Activated effector memory CD4-positive, alpha-beta T cell treated with Interleukin-2 at 50 U/mL for 16 hours (primary cell): Measurements from ENCODE around the gene POU3F3.

ENCODE experiments used
- DNase-seq: peaks from one replicate; pipeline ENCODE4 v3.0.0-alpha.2; 2020

The POU3F3 gene

DNA sequence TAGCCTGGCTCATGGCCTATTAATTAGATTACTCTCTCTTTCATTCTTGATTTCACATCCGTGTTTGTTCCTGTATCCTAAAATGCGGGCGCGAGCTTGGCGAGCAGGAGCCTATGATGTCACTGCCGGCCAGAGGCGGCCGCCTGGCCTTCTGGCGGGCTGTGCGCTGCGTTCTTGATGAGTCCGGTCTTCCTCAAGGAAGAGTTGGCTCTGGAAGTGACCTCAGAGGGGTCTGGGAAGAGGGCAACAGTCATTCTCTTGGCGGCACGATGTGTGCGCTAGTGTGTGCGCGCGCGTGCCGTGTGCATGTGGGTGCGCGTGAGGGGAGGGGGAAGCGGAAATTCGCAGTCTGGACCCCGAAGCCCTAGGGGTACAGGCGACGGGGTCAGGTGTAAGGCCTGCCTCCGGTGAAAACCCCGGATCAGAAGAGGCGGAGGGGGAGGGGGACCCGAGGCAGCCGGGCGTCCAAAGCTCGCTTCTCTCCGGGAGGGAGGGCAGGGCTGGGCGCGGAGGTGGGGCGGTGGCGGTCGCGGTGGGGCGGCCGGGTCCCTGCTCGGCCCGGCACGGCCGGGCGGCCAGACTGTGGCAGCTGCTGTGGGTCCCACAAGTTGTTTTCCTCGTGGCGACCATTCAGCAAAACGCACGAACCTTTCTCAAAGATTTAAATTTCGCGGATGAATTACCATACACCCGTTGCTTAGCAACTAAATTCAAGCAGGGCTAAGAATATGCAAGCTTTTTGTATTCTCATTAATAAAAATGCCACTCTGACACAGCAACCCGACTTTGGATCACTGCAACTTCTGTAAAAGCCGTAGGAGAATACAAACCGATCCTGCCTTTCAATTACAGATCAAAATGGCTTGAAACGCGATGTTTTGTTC is 8.4 kb downstream of the POU3F3 start:
- DNase-seq, result no peak

DNA sequence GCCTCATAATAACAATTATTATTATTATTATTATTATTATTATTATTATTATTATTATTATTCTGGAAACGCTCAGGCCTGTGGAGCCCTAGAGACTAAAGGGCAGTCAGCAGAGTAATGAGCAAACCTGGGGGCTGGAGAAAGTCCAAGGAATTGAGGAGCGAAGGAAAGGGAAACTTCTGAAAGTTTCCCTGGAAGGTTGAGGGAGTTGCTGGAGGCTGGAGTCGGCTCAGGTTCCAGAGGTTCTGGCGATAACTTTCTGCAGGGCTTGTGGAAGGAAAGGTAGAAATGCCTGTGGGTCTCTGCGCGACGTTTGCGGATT is 9.2 kb downstream of the POU3F3 start:
- no peak for DNase-seq

DNA sequence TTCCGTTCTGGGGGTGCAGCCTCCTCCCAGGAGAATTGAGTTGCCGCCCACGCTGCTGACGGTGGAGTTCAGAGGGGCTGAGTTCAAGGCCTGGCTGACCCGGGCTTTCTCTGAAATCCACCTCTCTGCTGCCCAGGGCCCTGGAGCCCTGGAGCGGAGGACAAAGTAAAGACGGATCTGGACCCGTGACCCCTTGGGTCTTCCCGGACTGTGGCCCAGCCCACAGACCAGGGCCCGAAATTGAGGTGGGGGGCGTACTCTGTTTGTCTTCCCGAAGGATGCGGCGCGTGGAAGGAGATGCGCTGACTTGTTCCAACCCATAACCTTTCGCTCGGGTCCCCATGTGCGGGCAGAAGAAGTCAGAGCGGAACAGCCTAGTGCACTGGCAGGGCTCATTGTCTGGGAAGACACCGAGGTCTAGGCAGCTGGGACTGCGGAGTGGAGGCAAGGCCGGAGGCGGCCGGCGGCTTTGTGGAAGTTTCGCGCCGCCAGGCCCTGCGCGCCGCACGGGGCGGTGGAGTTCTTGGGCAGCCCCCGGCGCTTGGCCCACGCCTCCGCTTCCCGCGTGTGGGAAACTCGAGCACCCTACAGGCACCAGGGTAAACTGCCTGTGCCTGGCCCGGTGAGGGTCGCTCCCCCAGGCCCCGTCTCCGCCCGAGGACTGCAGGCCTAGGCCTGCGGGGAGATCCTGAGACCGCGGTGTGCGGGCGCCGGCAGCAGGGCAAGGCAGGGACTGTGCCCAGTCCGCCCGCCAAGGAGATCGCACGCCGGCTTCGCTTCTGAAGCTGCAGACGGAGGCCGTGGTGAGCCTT is 9.8 kb downstream of the POU3F3 start:
- no peak for DNase-seq

DNA sequence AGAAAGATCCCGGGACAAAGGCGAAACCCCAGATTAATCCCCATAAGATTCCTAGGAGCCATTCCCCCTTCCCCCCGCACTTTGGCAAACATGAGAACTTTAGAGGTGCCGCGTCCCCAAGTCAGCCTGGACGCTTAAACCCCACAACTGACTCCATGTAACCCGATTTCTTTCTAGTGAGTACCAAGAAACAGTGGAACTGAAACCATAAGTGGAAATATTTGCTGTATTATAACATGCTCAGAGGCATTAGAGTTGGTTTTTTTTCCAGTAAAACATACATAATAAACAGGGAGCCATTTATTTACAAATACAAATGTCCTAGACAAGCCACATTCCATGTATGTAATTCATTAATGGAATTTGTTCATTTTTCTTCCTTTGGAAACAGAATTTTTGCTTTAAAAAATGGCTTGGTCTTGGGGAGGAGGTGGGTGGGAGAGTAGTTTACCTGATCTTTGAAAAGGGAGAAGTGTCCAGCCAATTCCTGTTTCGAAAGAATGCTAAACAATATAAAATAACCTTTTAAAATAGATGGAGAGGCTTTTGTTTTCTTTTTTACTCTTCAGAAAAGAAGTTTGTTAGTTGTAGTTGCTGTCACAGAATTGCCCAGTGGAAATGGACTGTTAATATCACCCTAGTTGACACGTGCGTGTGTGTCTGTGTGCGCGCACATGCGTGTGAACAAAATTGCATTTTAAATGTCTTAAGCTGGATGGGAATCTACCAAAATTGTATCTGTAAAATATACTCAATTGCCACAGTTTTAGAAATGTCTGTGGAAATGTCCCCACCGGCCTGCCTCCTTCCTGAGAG is 10.6 kb downstream of the POU3F3 start:
- no peak for DNase-seq

DNA sequence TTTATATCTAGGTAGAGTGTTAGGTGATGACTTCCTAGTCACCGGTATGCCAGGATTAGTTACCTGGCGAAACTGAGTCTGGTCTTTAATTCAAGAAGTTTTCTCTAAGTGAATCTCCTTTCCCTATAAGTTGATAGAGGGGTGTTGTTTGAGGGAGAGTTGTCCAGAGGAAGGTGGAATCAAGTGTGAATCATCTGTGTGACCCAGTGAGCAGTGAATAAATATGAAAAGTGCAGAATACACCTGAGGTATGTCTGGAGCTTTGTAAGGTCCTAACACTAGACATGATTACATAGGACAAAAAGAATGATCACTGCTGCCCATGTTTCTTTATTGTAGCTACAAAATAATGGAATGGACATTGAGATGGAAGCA is 11.2 kb downstream of the POU3F3 start:
- no peak for DNase-seq

DNA sequence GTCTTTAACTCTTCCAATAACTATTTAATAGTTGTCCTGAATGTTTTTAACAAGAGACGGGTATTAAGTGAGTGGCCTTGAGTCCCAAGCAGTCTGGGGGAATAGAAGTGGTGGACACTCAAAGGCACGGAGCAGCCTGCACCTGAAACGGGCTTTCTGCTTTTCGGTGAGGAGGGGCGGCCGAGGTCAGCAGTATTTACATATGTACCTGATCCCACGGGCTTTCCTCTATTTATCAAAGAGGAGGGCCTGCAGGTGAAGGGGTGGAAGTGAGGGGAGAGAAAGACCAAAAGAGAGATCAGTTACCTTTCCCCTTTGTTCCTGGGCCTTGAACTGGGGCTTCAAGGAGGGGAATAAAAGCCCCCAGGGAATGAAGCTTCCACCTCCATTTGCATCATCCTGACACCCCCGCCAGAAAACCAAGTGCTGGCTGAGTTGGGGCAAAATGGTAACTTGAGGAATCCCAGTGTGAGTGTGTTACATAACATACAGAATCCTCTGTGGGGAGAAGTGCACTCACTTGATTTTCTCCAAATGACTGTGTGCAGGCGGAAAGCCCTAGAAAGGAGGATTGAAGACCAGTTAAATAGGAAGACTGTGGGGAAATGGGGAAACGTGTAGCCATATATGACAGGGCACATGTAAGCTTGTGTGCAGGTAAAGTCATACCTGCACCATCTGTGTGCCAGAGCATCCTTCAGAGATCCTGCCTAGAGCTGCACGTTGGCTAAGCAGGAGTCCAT is 12.4 kb downstream of the POU3F3 start:
- DNase-seq, result no peak

DNA sequence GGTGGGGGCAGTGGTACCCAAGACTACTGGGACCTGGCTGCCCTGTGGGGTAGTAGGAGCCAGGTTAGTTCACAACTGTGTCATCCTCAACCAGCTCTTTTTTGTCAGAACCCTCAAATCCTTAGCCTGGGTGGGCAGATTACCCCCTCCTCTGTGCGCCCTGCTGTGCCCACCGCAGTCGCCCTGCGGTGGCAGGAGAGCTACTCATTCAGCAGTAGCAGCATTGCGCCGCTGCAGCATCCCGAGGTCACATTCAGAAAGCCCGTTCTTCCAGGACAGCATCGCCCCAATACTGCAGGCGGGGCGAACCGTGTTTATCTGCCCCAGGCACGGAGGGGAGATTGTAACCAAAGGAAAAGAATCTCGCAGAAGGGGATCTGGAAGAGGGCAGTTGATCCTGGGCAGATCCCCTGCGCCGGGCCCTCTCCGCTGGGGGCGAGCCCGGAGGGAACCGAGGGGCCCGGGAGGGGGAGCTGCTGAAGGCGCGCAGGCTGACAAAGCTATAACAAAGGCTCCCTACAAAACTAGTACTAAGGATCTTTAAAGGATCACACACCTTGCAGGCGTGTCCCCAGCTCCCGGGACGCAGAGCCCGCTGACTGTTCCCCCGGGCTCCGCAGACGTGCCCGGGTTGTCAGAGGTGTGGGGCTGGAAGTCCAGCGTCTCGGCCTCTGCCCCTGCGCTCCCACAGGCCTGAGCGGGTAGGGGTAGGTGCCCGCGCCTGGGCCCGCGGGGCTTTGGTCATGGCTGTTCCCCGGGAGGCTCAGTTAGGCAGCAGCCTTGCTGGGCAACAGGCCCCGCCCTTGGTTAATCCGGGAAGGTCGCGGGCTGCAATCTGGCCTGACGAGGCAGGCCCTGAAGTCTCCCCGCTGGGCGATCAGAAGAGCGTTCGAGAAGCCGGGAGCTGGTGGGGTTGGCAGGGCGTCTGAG is 13.2 kb downstream of the POU3F3 start:
- DNase-seq, result no peak

DNA sequence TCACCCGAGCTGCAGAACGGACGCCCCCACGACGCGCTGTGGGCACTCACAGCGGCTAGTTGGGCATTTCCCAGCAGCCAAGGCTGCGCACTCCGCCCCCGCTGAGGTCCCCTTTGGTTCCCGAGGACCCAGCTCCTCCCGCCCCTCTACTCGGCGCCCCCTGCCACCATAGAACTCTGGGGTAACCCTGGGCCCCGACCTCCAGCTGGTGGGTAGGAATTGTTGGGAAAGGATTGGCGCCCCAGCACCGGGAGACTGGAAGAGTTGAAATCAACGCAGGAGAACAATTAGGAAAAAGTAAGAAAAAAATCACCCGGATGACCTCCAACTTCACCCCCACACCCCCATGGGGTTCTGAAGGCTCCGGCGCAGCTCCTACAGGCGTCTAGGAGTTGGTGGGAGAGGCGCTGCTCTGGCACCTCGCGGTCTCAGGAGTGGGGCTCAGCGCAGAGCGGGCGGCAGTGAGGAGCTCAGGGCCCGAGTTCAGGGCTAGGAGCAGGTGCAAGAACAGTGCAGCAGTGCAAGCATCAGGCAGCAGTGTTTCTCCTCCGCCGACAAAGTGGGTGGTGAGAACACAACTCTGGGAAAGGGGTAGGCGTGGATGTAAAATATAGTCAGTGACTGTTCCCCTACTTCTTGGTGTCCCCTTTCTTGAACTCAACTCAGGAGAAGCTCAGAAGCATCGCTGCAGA is 14.0 kb downstream of the POU3F3 start:
- DNase-seq, result no peak

DNA sequence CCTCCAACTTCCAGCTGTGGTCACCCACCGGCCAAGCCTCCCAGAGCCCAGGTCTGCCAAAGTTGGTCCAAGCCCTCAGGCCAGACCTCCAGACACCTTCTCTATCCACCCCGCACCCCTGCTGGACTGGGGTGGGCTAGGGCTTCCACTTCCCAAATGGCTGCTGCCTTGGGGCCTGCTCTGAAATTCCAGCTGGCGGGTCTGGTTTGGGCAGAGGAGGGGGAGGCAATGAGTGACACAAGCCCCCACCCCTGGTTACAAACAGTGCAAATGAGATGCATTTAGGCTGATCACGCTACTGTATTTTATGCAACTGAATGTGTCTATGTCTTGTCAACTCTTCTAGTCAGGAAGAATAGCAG is 14.6 kb downstream of the POU3F3 start:
- DNase-seq, result no peak

DNA sequence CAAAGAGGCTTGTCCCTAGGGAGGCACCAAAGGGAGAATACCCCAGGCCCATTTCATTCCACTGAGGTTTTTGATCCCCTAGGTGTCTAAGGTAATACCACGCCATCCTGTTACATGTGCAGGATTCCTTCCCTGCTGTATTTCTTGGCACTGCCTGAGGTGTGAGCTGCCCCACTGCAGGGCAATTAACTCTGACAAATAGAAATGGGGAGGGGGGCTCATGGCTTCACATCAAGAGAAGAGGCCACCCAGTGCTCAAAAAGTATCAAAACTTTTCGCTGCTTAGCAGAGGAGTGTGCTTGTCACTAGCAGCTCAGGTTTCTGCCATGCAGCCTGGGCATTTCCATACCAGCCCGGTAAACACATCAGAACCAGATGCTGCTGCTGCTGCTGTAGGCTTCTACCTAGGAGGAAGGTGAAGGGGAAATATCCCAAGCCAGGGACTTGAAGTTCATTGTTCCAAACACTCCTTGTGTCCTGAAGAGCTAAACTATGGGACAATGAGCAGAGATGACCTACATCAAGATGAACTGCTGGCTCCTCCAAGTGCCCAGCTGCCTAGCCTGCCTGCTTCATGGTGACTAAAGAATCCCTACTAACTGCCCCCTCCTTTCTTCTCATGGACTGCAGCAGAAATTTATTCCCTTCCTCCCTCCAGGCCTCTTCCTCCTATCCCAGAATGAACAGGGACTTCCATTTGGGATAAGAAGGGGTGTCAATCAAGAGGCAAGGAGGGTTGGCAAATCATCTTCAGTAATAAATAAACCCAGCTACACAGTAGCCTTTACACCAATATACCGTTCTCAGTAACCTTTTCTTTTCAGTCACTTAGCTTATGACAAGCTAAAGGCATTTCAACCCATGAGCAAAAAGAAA is 16.4 kb downstream of the POU3F3 start:
- no peak for DNase-seq

DNA sequence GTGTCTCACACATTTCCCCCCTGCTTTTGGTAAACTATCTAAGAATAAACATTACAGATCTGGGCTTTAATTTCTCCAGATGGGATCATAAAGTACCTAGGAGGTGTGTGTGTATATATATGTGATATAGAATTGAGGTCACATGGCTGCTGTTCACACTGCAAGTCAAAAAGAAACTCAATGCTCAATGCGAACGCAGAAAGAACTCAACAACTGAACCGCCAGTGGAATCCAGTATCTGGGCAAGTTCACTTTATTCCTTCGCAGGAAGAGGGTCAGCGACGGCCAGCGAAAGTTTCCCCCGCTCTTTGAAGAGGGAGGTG is 17.7 kb downstream of the POU3F3 start:
- DNase-seq, result no peak

DNA sequence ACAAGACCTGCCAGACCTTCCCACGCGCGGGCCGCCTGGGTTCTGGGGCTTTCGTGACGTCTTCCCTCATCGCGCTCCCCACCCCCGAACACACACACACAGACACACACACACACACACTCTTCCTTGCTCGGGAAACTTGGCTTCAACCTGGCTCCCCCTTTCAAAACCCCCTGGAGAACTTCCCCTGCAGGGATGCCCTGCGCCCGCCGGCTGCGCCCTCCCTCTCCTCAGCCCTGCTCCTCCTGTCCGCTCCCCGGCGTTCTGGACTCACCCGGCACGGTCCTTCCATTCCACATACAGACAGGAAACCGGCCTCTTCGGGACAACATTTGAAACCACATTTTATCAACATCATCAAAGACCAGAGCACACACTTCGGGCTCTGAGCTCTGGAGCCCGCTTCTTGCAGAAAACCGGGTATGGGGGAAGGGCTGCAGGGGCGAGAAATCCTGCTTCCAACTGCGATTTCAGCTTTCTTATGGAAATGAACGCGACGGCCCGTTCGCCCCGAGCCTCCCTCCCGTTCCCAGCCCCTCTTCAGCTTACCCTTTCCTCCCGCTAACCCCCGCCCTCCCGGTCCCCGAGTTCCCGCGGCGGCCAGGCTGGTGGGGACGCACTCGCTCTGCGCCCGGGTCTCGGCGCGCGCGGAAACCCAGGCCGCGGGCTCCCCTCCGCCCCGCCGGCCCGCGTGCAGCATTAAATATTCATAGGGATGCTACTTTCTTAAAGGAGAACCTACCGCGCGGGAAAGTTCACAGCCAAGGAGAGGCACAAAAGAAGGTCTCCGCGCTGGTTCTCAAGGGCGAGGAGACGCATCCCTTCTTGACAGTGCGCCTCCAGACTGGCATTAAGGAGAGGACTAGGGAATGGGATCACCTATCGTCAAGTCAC is 18.3 kb downstream of the POU3F3 start:
- DNase-seq, result no peak

DNA sequence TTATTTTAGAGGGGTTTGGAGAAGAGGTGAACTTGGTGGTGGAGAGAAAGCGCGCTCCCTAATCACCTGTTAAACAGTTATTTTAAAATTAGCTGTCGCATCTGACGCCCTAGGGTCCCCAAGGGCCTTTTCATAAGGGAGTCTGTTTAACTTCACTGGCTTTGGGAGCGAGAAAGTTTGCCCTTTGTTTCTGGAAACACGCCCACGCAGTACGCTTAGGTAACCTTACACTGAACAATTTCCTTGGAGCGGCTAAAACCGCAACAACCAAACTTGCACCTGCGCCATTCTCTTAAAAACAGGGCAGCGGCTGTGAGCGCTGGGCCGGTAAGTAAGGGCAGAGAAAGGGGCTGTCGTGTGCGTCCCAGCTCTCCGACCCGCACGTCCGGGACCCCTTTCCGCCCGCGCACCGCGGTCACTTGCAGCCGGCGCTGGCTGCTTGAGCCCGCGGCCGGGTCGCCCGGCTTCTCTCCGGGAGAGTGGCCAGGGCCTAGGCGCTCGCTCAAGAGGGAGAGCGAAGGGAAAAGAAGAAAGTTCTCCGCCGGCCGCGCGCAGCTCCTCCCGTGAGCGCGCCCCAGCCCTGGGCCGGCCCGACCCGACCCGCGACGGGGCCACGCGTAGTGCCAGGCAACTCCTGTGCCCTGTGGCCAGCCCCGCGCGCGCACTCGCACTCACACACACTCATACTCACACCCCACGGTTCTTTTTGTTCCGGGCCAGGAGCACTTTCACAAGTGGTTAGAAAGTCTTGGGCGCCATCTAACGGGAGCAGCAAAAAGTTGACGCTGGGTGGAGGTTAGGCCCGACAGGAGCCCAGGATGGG is 19.2 kb downstream of the POU3F3 start:
- DNase-seq, result no peak

DNA sequence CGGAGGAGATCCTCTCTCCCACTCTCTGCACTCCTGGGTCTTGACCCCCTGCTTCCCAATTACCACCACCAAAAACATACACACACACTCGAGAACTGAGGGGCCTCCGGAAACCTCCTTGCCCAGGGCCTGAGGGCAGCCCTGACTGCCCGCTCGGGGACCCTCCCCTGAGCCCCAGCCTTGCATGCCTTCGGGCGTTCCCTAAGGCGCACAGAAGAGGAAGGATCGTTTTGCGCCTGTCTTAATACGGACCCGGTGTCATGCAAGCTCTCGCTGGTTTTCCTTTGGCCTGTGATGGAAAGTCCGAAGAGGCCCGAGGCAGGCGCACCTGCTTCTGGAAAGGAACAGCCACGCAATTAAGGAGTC is 19.8 kb downstream of the POU3F3 start:
- no peak for DNase-seq

DNA sequence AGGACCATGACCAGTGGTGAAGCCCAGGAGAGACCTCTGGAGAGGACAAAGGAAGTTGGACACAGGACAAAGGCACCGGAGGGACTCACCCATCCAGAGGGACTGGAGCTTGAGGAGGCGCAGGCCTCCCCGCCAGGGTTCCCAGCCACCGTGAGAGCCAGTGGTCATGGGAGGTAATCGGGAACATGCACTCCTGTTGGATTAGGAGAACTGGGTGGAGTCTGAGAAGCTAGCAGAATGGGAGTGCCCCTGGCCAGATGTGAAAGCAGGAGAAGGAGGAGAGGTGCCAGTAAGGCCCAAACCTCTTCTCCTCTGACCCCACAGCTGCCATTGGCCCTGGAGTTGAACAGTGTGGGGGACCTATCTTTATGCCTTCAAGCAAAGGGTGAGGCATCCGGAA is 20.3 kb downstream of the POU3F3 start:
- DNase-seq, result no peak

DNA sequence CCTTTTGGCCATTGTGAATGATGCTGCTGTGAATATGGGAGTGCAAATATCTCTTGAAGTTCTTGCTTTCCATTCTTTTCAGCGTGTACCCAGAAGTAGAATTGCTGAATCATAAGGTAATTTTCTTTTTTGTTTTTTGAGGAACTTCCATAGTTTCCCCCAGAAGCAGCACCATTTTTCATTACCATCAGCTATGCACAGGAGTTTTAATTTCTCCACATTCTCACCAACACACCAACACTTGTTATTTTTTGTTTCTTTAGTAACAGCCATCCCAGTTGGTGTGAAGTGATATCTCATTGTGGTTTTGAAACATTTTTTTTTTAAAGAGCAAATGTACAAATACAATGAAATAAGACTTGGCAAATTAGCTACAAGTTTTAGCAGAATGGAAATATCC is 21.3 kb downstream of the POU3F3 start:
- DNase-seq, result no peak

DNA sequence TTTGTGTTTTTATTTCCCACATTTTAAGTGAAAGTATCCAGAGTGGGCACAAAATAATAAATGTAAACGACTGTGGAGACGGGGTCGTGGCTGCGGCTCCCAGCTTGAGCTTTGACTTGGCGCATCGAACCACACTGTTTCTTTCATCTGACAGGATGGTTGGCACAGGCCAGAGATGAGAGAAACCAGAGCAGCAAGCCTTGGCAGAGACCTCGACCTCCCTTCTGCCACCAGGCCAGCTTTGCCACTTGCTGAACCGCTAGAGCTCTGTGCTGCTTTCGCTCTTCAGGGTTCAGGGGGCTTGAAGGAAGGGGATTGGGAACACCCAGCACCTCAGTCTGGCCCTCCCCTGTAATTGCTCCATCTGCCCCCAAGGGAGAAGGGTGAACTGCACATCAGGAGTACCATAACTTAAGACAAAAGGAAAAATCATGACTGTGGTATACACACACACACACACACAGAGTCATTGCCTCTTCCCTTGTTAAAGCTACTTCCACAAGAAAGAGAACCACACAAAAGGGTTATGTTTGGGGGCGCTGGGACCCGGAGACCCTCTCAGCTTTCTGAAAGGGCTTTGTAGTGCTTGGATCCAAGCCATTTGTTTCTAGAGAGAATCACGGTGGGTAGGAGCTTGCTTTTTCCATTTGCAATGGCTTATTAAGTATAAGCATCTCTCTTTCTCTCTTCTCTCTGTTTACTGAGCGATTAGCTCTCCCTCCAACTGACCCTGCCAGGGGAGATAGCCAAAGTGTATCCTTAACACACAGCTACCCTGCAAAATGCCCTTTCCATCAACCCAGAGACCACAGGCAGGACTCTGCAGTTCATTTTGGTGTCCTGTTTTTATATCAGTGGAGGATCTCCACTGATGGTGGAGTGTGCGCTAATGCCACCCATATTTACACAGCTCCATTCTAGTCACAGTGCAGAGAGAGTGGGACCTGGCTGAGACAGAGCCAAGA is 23.0 kb downstream of the POU3F3 start:
- no peak for DNase-seq
